GM04504 (cell line): ENCODE data around the gene PTCHD4.
"Not testable (repeated sequence)": the region's sequence is repeated elsewhere in the genome, so short reads cannot be mapped to it uniquely, and the experiment has no call there.

Experiments used
- DNase-seq: peaks from one replicate; pipeline ENCODE4 v3.0.0-alpha.2; 2012; ENCODE audit warnings: low read depth

The PTCHD4 gene

GRCh38 chr6:48111143-48111506, at the start of gene PTCHD4:
PTCHD4 (minus strand) TSS chr6:48111197; CDS start chr6:48068957, 42,240 bp downstream.
- peak; percentile 28 for DNase-seq

GRCh38 chr6:48151142-48151541, 40.1 kb upstream of the PTCHD4 start:
- peak; percentile 16 for DNase-seq

- DNase-seq = no peak
These were observed 39.7 kb upstream of the PTCHD4 start for GRCh38 chr6:48150701-48151100.

GRCh38 chr6:48147051-48147450, 36.1 kb upstream of the PTCHD4 start:
- DNase-seq = no peak

GRCh38 chr6:48144021-48144420, 33.0 kb upstream of the PTCHD4 start:
- DNase-seq = no peak

GRCh38 chr6:48141975-48142374, 31.0 kb upstream of the PTCHD4 start:
- DNase-seq = no peak

- no peak for DNase-seq
These were observed 29.0 kb upstream of the PTCHD4 start for GRCh38 chr6:48139818-48140614.

- peak; percentile 17 for DNase-seq
These were observed 25.9 kb upstream of the PTCHD4 start for GRCh38 chr6:48136856-48137255.

- peak; percentile 28 for DNase-seq
These were observed 24.5 kb upstream of the PTCHD4 start for GRCh38 chr6:48135323-48136084.

GRCh38 chr6:48134246-48134645, 23.2 kb upstream of the PTCHD4 start:
- no peak for DNase-seq

GRCh38 chr6:48123601-48124000, 12.6 kb upstream of the PTCHD4 start:
- no peak for DNase-seq

- not testable (repeated sequence) for DNase-seq
These were observed 11.2 kb upstream of the PTCHD4 start for GRCh38 chr6:48121983-48122749.

GRCh38 chr6:48116699-48117645, 6.0 kb upstream of the PTCHD4 start:
- no peak for DNase-seq

GRCh38 chr6:48113130-48113529, 2.1 kb upstream of the PTCHD4 start:
- DNase-seq = no peak

- no peak for DNase-seq
These were observed 578 bp upstream of the PTCHD4 start for GRCh38 chr6:48111575-48111974.

- DNase-seq = no peak
These were observed 408 bp downstream of the PTCHD4 start for GRCh38 chr6:48110436-48111142.

GRCh38 chr6:48109944-48110343, 1.1 kb downstream of the PTCHD4 start:
- no peak for DNase-seq

- DNase-seq = not testable (repeated sequence)
These were observed 8.4 kb downstream of the PTCHD4 start for GRCh38 chr6:48102476-48103195.

GRCh38 chr6:48101290-48101689, 9.7 kb downstream of the PTCHD4 start:
- no peak for DNase-seq

- no peak for DNase-seq
These were observed 10.5 kb downstream of the PTCHD4 start for GRCh38 chr6:48100588-48100895.
